ENCODE measurements around the gene PLD2.
A peak's percentile ranks its signal among the peaks of the same experiment; 100 is the strongest.

The PLD2 gene, protein sequence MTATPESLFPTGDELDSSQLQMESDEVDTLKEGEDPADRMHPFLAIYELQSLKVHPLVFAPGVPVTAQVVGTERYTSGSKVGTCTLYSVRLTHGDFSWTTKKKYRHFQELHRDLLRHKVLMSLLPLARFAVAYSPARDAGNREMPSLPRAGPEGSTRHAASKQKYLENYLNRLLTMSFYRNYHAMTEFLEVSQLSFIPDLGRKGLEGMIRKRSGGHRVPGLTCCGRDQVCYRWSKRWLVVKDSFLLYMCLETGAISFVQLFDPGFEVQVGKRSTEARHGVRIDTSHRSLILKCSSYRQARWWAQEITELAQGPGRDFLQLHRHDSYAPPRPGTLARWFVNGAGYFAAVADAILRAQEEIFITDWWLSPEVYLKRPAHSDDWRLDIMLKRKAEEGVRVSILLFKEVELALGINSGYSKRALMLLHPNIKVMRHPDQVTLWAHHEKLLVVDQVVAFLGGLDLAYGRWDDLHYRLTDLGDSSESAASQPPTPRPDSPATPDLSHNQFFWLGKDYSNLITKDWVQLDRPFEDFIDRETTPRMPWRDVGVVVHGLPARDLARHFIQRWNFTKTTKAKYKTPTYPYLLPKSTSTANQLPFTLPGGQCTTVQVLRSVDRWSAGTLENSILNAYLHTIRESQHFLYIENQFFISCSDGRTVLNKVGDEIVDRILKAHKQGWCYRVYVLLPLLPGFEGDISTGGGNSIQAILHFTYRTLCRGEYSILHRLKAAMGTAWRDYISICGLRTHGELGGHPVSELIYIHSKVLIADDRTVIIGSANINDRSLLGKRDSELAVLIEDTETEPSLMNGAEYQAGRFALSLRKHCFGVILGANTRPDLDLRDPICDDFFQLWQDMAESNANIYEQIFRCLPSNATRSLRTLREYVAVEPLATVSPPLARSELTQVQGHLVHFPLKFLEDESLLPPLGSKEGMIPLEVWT

GRCh38 chr17:4806777-4807604 is at the start of gene PLD2:
PLD2 (plus strand) TSS chr17:4807152; CDS start chr17:4807773, 621 bp downstream.
- Histone ChIP-seq H3K4me1 (ENCODE audit: control insufficient read depth, insufficient read depth, low read length) (no peaks in the 10 kb centered on the region), H3K9me3 (ENCODE audit: control insufficient read depth, insufficient read depth, low read depth, low read length) (no peaks in the 10 kb centered on the region), H3K27ac (ENCODE audit: extremely low read depth, low read depth, low read length) (peak within 1 kb of the TSS; percentile 64; the same call in 1 of the 2 replicates), H3K36me3 (ENCODE audit: control insufficient read depth in 2 of 2, insufficient read depth in 1 of 2, low read length in 2 of 2) (peaks cover 0 to 26% of the 10 kb centered on the region in 2 experiments; a peak in 2 of 3 replicates), H3K4me3 (ENCODE audit: low read depth, low read length) (peak within 1 kb of the TSS; percentile 69)
- POLR2A ChIA-PET = interaction anchor here (0.6 to 4.4 kb wide), 19 partner anchors 9 to 160 kb away, joined by 3 to 41 read pairs (median 3); partner anchors contain the start of genes ARRB2, CHRNE, MED11 and MINK1
- CTCF ChIA-PET = interaction anchor here (0.6 to 1.4 kb wide), 9 partner anchors 9 to 107 kb away, joined by 3 to 5 read pairs (median 3); no protein-coding TSS in a partner anchor
- no peak for TF ChIP-seq ZNF777 (tag by site-specific recombination; IDR thresholded peaks at IDR 0.05; ENCODE audit: borderline replicate concordance)
- peak; percentile 35; the same call in 1 of the 2 replicates for TF ChIP-seq ZIC2 (tag by site-specific recombination; IDR thresholded peaks at IDR 0.05)
- TF ChIP-seq WT1 (tag by site-specific recombination; IDR thresholded peaks at IDR 0.05) = no peak
- TF ChIP-seq KLF7 (tag by site-specific recombination; IDR thresholded peaks at IDR 0.05; ENCODE audit: borderline replicate concordance) = no peak
- TF ChIP-seq PRDM2 (tag by site-specific recombination; IDR thresholded peaks at IDR 0.05; ENCODE audit: borderline replicate concordance) = no peak
- 0 out of 2 replicates have a peak, but pooled peaks have one; percentile 27 for TF ChIP-seq SP7 (tag by site-specific recombination; IDR thresholded peaks at IDR 0.05)
- no peak for TF ChIP-seq MYNN (tag by site-specific recombination; IDR thresholded peaks at IDR 0.05; ENCODE audit: borderline replicate concordance)
- TF ChIP-seq ZBTB7A (tag by site-specific recombination; IDR thresholded peaks at IDR 0.05; ENCODE audit: low read depth) = peak; percentile 21; the same call in 1 of the 2 replicates
- TF ChIP-seq ZNF624 (tag by site-specific recombination; IDR thresholded peaks at IDR 0.05) = no peak
- no peak for TF ChIP-seq ZNF501 (tag by site-specific recombination; IDR thresholded peaks at IDR 0.05)
- TF ChIP-seq SP3 (tag by site-specific recombination; IDR thresholded peaks at IDR 0.05) = 0 out of 2 replicates have a peak, but pooled peaks have one; percentile 32
- TF ChIP-seq SETDB1 (IDR thresholded peaks at IDR 0.05; ENCODE audit: insufficient read length, low read length) = no peak
- no peak for TF ChIP-seq ZNF558 (tag by site-specific recombination; IDR thresholded peaks at IDR 0.05)
- peak; percentile 86 for TF ChIP-seq GLIS1 (tag by site-specific recombination; IDR thresholded peaks at IDR 0.05)
- no peak for TF ChIP-seq ZNF560 (tag by site-specific recombination; IDR thresholded peaks at IDR 0.05; ENCODE audit: borderline replicate concordance)
- TF ChIP-seq KLF1 (tag by site-specific recombination; IDR thresholded peaks at IDR 0.05) = peak; percentile 23; the same call in 1 of the 2 replicates
- TF ChIP-seq ZNF626 (tag by site-specific recombination; IDR thresholded peaks at IDR 0.05) = no peak
- TF ChIP-seq ZNF692 (tag by site-specific recombination; IDR thresholded peaks at IDR 0.05) = no peak
- TF ChIP-seq, protein P1, sequence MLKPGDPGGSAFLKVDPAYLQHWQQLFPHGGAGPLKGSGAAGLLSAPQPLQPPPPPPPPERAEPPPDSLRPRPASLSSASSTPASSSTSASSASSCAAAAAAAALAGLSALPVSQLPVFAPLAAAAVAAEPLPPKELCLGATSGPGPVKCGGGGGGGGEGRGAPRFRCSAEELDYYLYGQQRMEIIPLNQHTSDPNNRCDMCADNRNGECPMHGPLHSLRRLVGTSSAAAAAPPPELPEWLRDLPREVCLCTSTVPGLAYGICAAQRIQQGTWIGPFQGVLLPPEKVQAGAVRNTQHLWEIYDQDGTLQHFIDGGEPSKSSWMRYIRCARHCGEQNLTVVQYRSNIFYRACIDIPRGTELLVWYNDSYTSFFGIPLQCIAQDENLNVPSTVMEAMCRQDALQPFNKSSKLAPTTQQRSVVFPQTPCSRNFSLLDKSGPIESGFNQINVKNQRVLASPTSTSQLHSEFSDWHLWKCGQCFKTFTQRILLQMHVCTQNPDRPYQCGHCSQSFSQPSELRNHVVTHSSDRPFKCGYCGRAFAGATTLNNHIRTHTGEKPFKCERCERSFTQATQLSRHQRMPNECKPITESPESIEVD (tag by site-specific recombination; IDR thresholded peaks at IDR 0.05) = no peak
- TF ChIP-seq HOXD13 (CRISPR knock-in tag; IDR thresholded peaks at IDR 0.05; ENCODE audit: borderline replicate concordance) = no peak
- no peak for TF ChIP-seq KLF16 (tag by site-specific recombination; IDR thresholded peaks at IDR 0.05)
- TF ChIP-seq ZNF2 (tag by site-specific recombination; IDR thresholded peaks at IDR 0.05) = no peak
- no peak for TF ChIP-seq ZNF292 (tag by site-specific recombination; IDR thresholded peaks at IDR 0.05; ENCODE audit: borderline replicate concordance, low read depth)
- TF ChIP-seq GLIS2 (tag by site-specific recombination; IDR thresholded peaks at IDR 0.05) = peak; percentile 86
- no peak for TF ChIP-seq ZFP3 (tag by site-specific recombination; IDR thresholded peaks at IDR 0.05; ENCODE audit: low read depth)

All from HEK293 (cell line).